KMS-11 (cell line): Measurements from ENCODE around the gene CWF19L1.
"Not testable (repeated sequence)": the region's sequence is repeated elsewhere in the genome, so short reads cannot be mapped to it uniquely, and the experiment has no call there.

ENCODE experiments used
- H2AFZ ChIP-seq: fragments of 200-600 bp; sonication (generic); 2 replicates; pipeline ENCODE4 v1.6.1; 2016; ENCODE audit warnings: antibody characterized with exemption, mixed run types, low read depth
- H3K27ac ChIP-seq: fragments of 200-600 bp; sonication (generic); 2 replicates; pipeline ENCODE4 v1.6.1; 2016; ENCODE audit warnings: mild to moderate bottlenecking, mixed run types
- H3K27me3 ChIP-seq: fragments of 200-600 bp; sonication (generic); 2 replicates; pipeline ENCODE4 v1.6.1; 2017; ENCODE audit warnings: mild to moderate bottlenecking, low read depth, mixed run types, moderate library complexity; ENCODE audit not compliant: insufficient read depth
- H3K36me3 ChIP-seq: fragments of 200-600 bp; sonication (generic); 2 replicates; pipeline ENCODE4 v1.6.1; 2017; ENCODE audit warnings: mild to moderate bottlenecking, mixed run types; ENCODE audit not compliant: insufficient read depth
- H3K4me1 ChIP-seq: fragments of 200-600 bp; sonication (generic); 2 replicates; pipeline ENCODE4 v1.6.1; 2016; ENCODE audit warnings: mild to moderate bottlenecking, low read depth, mixed run types; ENCODE audit not compliant: poor library complexity, severe bottlenecking
- H3K4me2 ChIP-seq: fragments of 200-600 bp; sonication (generic); 2 replicates; pipeline ENCODE4 v1.7.0; 2016; ENCODE audit warnings: mild to moderate bottlenecking, mixed run types
- H3K4me3 ChIP-seq: fragments of 200-600 bp; sonication (generic); IDR thresholded peaks from 2 replicates; pipeline ENCODE4 v1.6.1; 2017; ENCODE audit warnings: low read depth, low read length, mixed read lengths; ENCODE audit not compliant: insufficient read depth
- H3K79me2 ChIP-seq: fragments of 200-600 bp; sonication (generic); 2 replicates; pipeline ENCODE4 v1.6.1; 2016; ENCODE audit warnings: low read depth, mixed run types; ENCODE audit not compliant: insufficient read depth
- H3K9ac ChIP-seq: fragments of 200-600 bp; sonication (generic); 2 replicates; pipeline ENCODE4 v1.6.1; 2016; ENCODE audit warnings: mild to moderate bottlenecking, mixed run types
- H4K20me1 ChIP-seq: fragments of 200-600 bp; sonication (generic); 2 replicates; pipeline ENCODE4 v1.6.1; 2016; ENCODE audit warnings: mild to moderate bottlenecking, mixed run types; ENCODE audit not compliant: insufficient read depth
- CTCF ChIP-seq: fragments of 200-600 bp; sonication (generic); conservative IDR thresholded peaks from 2 replicates; pipeline ENCODE4 v1.6.1; 2017; ENCODE audit warnings: low read depth, mild to moderate bottlenecking, antibody characterized with exemption, low read length, moderate library complexity, mixed read lengths

Gene CWF19L1

GRCh38 chr10:100293066-100293465, 25.6 kb upstream of the CWF19L1 start:
- Histone ChIP-seq H3K36me3 (no peaks in the 10 kb centered on the region), H3K27me3 (no peaks in the 10 kb centered on the region), H3K4me2 (no peak overlapping the region), H3K4me1 (no peaks in the 10 kb centered on the region), H3K4me3 (no peak overlapping the region), H2AFZ (no peak overlapping the region), H4K20me1 (no peaks in the 10 kb centered on the region), H3K9ac (no peak overlapping the region), H3K79me2 (no peaks in the 10 kb centered on the region), H3K27ac (no peak overlapping the region)
- TF ChIP-seq CTCF: no peak

GRCh38 chr10:100292300-100292699, 24.9 kb upstream of the CWF19L1 start:
- H3K4me2 ChIP-seq, H3K4me1 ChIP-seq, H3K27me3 ChIP-seq: not testable (repeated sequence)

GRCh38 chr10:100291356-100291755, 23.9 kb upstream of the CWF19L1 start:
- no peak overlapping the region for H3K9ac ChIP-seq
- H2AFZ ChIP-seq: no peak overlapping the region
- TF ChIP-seq CTCF: no peak
- no peak overlapping the region for H3K4me2 ChIP-seq
- H3K27me3 ChIP-seq: no peaks in the 10 kb centered on the region
- peaks cover 5% of the 10 kb centered on the region for H3K4me1 ChIP-seq
- no peak overlapping the region for H3K4me3 ChIP-seq
- 0 out of 2 replicates have a peak, but pooled peaks cover under 1% of the 10 kb centered on the region for H3K79me2 ChIP-seq
- H3K27ac ChIP-seq: no peak overlapping the region
- no peaks in the 10 kb centered on the region for H3K36me3 ChIP-seq
- H4K20me1 ChIP-seq: no peaks in the 10 kb centered on the region

More at GRCh38 chr10:100292300-100292699, 24.9 kb upstream of the CWF19L1 start:
- not testable (repeated sequence) for H3K9ac ChIP-seq, H4K20me1 ChIP-seq, H3K27ac ChIP-seq, H3K36me3 ChIP-seq, H3K79me2 ChIP-seq, H2AFZ ChIP-seq, H3K4me3 ChIP-seq

GRCh38 chr10:100289641-100290040, 22.2 kb upstream of the CWF19L1 start:
- no peak for TF ChIP-seq CTCF
- H3K36me3 ChIP-seq: no peaks in the 10 kb centered on the region
- no peaks in the 10 kb centered on the region for H3K27me3 ChIP-seq
- H3K4me2 ChIP-seq: no peak overlapping the region
- no peak overlapping the region for H3K27ac ChIP-seq
- H3K4me1 ChIP-seq: peaks cover 16% of the 10 kb centered on the region
- no peak overlapping the region for H3K9ac ChIP-seq
- no peak overlapping the region for H2AFZ ChIP-seq
- H3K79me2 ChIP-seq: peaks cover 17% of the 10 kb centered on the region
- no peak overlapping the region for H3K4me3 ChIP-seq
- H4K20me1 ChIP-seq: no peaks in the 10 kb centered on the region

GRCh38 chr10:100288196-100288595, 20.8 kb upstream of the CWF19L1 start:
- H3K4me2 ChIP-seq: no peak overlapping the region
- no peak overlapping the region for H2AFZ ChIP-seq
- H3K27ac ChIP-seq: no peak overlapping the region
- peaks cover 22% of the 10 kb centered on the region for H3K4me1 ChIP-seq
- no peaks in the 10 kb centered on the region for H4K20me1 ChIP-seq
- no peak overlapping the region for H3K9ac ChIP-seq
- H3K4me3 ChIP-seq: no peak overlapping the region
- no peaks in the 10 kb centered on the region for H3K36me3 ChIP-seq
- H3K79me2 ChIP-seq: peaks cover 32% of the 10 kb centered on the region
- no peaks in the 10 kb centered on the region for H3K27me3 ChIP-seq
- no peak for TF ChIP-seq CTCF
